ENCODE results near the gene GPT2.

DNA sequence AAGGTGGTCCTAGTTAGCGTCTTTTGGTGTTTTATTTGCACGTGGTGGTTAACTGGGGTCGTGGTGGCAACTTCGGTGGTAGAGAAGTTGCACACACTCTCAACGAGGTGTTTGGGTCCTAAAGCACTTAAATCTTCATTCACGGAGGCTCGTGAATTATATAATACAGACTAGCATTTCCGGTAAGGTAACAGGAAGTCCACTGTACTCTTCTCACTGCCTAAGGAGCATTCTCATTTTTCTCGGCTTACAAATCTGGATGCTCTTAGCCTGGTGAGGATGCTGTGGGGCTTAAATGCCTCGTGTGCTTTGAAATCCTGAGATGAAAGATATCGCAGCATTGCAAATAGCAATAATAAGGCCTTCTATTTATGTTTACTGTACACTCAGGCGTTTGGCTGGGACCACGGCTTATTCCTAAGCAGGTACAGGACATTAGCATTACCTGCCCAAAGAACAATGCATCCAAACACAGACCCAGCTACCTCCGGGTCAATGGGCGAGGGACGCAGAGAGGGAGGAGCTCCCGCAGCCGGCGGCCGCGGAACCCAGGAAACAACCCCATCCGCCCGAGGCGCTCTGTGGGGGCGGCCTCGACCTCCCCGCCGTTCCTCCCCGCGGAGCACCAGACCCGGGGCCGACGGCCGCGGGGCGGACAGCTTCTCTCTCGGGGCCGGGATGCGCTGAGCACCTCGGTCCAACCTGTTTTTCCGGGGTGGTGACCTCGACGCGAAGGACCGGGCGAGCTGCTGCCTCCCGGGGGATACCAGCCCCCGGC is 88.5 kb downstream of the GPT2 start:
- TF ChIP-seq POLR2A (IDR thresholded peaks at IDR 0.05) (no peak), POLR2AphosphoS5 (IDR thresholded peaks at IDR 0.05) (no peak), EP300 (IDR thresholded peaks at IDR 0.05) (no peak)
- TF ChIP-seq, protein P1, sequence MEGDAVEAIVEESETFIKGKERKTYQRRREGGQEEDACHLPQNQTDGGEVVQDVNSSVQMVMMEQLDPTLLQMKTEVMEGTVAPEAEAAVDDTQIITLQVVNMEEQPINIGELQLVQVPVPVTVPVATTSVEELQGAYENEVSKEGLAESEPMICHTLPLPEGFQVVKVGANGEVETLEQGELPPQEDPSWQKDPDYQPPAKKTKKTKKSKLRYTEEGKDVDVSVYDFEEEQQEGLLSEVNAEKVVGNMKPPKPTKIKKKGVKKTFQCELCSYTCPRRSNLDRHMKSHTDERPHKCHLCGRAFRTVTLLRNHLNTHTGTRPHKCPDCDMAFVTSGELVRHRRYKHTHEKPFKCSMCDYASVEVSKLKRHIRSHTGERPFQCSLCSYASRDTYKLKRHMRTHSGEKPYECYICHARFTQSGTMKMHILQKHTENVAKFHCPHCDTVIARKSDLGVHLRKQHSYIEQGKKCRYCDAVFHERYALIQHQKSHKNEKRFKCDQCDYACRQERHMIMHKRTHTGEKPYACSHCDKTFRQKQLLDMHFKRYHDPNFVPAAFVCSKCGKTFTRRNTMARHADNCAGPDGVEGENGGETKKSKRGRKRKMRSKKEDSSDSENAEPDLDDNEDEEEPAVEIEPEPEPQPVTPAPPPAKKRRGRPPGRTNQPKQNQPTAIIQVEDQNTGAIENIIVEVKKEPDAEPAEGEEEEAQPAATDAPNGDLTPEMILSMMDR (IDR thresholded peaks at IDR 0.05), result no peak
